ENCODE measurements around the gene DECR2.

GRCh38 chr16:424623-425081 lies 23.0 kb downstream of the DECR2 start:
- no peak for TF ChIP-seq CTCF (IDR thresholded peaks at IDR 0.05; ENCODE audit: poor library complexity)
- no peak for TF ChIP-seq EZH2 (IDR thresholded peaks at IDR 0.05; ENCODE audit: borderline replicate concordance)
